Suprapubic skin (tissue), 4 donors: Measurements from ENCODE around the gene MS4A8. TPM values are rescaled to one million over a fixed set of nuclear protein-coding genes. Genes with fewer than 3 reads are reported as not detected.
"Not testable (repeated sequence)": the region's sequence is repeated elsewhere in the genome, so short reads cannot be mapped to it uniquely, and the experiment has no call there.

Source experiments
- DNase-seq, 2 donors: peaks; one replicate each; pipeline ENCODE4 v3.0.0-alpha.2; 2019; ENCODE audit warnings: low spot score in 2 of 2
- H3K27ac ChIP-seq: fragments of 200-600 bp; sonication (generic); one replicate; pipeline ENCODE4 v1.5.1; 2019
- H3K27me3 ChIP-seq: fragments of 200-600 bp; sonication (generic); one replicate; pipeline ENCODE4 v1.5.1; 2019
- H3K36me3 ChIP-seq: fragments of 200-600 bp; sonication (generic); one replicate; pipeline ENCODE4 v1.5.1; 2019
- H3K4me1 ChIP-seq: fragments of 200-600 bp; sonication (generic); one replicate; pipeline ENCODE4 v1.5.1; 2019
- H3K4me3 ChIP-seq: fragments of 200-600 bp; sonication (generic); one replicate; pipeline ENCODE4 v1.5.1; 2019; ENCODE audit warnings: mild to moderate bottlenecking
- H3K9me3 ChIP-seq: fragments of 200-600 bp; sonication (generic); one replicate; pipeline ENCODE4 v1.5.1; 2019
- CTCF ChIP-seq, 2 donors: fragments of 200-600 bp in 1 of 2; fragments of 450-650 bp in 1 of 2; sonication (generic) in 1 of 2; IDR thresholded peaks; one replicate each; pipeline ENCODE4 v1.5.1; 2016 to 2019; ENCODE audit warnings: antibody characterized with exemption in 2 of 2, mild to moderate bottlenecking in 1 of 2, moderate library complexity in 1 of 2
- EP300 ChIP-seq: sonication (generic); formaldehyde crosslinking; IDR thresholded peaks from one replicate; pipeline ENCODE4 v1.6.1; 2017; ENCODE audit warnings: antibody characterized with exemption
- POLR2A ChIP-seq, 2 donors: fragments of 450-650 bp; IDR thresholded peaks; one replicate each; pipeline ENCODE4 v1.6.1; 2017; ENCODE audit warnings: antibody characterized with exemption in 2 of 2, mild to moderate bottlenecking in 2 of 2, moderate library complexity in 2 of 2
- POLR2AphosphoS5 ChIP-seq, 3 donors: sonication (generic); formaldehyde crosslinking; IDR thresholded peaks; one replicate each; pipeline ENCODE4 v1.6.1; 2017; ENCODE audit warnings: antibody characterized with exemption in 3 of 3
- WGBS: methylation state at CpG from one replicate; pipeline ENCODE4 v1.1.5; 2018; 5-methylcytosine and 5-hydroxymethylcytosine counted together
- total RNA-seq, 4 donors: library from RNA; depleted of rRNA; stranded (reverse); fragments of >200 nt; gene quantifications; one replicate each; pipeline ENCODE4 v1.1.0, GENCODE V29; 2016

The MS4A8 gene
- total RNA-seq, 4 donors from 2014 or later, result not detected

DNA sequence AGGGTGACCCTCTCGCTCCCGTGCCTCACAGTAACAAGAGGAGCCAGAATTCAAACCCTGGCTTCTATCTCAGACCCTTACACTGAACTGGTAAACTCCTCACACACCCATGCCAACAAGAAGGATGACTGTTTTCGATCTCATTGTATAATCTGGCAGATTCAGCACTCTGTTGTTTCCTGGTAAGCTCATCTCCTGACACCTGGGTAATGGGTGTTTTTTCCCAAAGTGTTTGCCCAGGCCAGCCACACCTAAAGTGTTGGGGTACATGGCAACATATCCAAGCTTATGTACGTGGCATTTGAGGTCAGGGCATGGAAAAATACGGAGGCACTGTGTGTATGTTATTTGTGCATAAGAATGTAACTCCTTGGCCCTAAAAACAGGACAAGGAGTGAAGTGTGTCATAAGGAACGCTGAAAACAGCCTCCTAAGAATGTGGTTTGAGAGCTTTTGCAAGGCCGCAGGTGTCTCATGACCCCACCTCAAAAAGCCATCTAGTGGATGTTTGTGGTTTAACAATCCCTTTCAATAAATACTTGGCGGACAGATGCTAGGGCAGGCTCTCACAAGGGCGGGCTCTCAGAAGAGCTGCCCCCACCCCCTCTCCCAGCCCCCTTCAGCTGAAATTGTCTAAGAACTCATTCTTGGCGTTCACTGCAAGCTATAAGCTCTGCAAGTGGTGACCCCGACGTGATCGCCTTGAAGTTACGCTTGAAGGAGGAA is 57.1 kb downstream of the MS4A8 start, which contains the start of gene MS4A15:
TSS of gene MS4A15 (plus strand) at position 561 of the 726 bp plus-strand sequence. CDS start 6,867 bp downstream, outside the sequence.
- DNase-seq, result peak in 1 of 2 donors; percentile 32
- no peak within 1 kb of the TSS for H3K4me3 ChIP-seq

DNA sequence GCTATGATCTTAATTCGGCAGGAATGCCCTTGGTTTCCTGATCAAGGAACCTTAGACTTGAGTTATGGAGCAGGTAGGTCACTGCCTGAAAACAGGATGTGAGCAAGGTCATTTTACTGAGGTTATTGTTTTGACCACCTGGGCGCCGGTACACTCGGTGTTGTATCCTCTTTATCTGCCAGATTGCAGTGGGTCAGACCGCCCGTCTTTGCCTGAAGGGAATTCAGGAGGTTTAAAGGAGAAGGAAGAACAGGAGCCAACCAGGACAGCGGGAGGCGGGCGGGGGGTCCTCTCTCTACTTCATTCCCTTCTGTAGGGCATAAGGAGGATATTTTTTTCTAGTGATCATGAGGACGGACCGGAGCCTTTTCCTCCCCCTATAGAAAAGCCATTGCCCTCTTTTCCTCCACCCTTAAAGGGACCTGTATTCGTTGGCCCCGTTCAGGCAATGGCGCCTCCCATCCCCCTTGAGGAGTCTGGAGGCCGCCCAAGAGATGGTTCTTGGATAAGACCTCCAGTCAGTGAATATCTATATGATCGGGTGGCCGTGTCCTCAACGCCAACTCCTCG is 57.9 kb downstream of the MS4A8 start:
- Histone ChIP-seq H3K36me3 (no peaks in the 10 kb centered on the region), H3K27me3 (peaks cover 19% of the 10 kb centered on the region), H3K4me1 (no peaks in the 10 kb centered on the region), H3K9me3 (no peaks in the 10 kb centered on the region), H3K4me3 (no peak overlapping the region), H3K27ac (no peak overlapping the region)
- peak in 1 of 2 donors; percentile 68 for DNase-seq
- TF ChIP-seq CTCF (IDR thresholded peaks at IDR 0.05), result no peak
- TF ChIP-seq POLR2AphosphoS5 (IDR thresholded peaks at IDR 0.05), result no peak
- no peak for TF ChIP-seq EP300
- no peak for TF ChIP-seq POLR2A (IDR thresholded peaks at IDR 0.05)
- WGBS, result 95% methylated on average over 19 of the region's 19 CpGs

More for the DNA sequence above, 57.1 kb downstream of the MS4A8 start, which contains the start of gene MS4A15:
- no peak within 1 kb of the TSS for H3K27ac ChIP-seq
- H3K9me3 ChIP-seq, result no peaks in the 10 kb centered on the region
- TF ChIP-seq POLR2AphosphoS5 (IDR thresholded peaks at IDR 0.05) (no peak), EP300 (no peak), POLR2A (IDR thresholded peaks at IDR 0.05) (no peak), CTCF (IDR thresholded peaks at IDR 0.05) (no peak)
- peaks cover 19% of the 10 kb centered on the region for H3K27me3 ChIP-seq
- no peaks in the 10 kb centered on the region for H3K36me3 ChIP-seq
- no peaks in the 10 kb centered on the region for H3K4me1 ChIP-seq
- 64% methylated on average over 14 of the region's 14 CpGs for WGBS

DNA sequence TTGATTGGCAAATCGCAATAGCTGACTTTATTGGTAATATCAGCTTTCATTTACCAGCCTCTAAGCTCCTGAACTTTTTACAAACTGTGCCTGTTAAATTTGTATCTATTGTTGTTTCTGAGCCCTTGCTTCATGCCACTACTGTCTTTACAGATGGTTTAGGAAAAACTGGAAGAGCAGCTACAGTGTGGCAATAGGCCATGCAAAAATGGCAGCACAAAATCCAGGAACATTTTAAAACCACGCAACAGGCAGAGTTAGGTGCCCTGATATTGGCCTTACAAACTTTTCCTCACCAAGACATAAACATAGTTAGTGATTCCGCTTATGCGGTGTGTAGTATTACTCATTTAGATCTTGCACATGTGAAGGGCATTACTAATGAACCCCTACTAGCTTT is 59.3 kb downstream of the MS4A8 start:
- H3K36me3 ChIP-seq, H3K27ac ChIP-seq, H3K9me3 ChIP-seq, H3K4me1 ChIP-seq, DNase-seq, H3K4me3 ChIP-seq: not testable (repeated sequence)
- 90% methylated on average over 4 of the region's 4 CpGs for WGBS
- peaks cover 19% of the 10 kb centered on the region for H3K27me3 ChIP-seq

- peaks cover 15% of the 10 kb centered on the region for H3K27me3 ChIP-seq
- peak in 1 of 2 donors; percentile 63 for DNase-seq
- WGBS, result 65% methylated on average over 22 of the region's 22 CpGs
- H3K27ac ChIP-seq, H3K36me3 ChIP-seq, H3K4me3 ChIP-seq, H3K4me1 ChIP-seq, H3K9me3 ChIP-seq: not testable (repeated sequence)
These were observed 60.2 kb downstream of the MS4A8 start for GRCh38 chr11:60759438-60760225.

GRCh38 chr11:60761436-60762190 is 62.2 kb downstream of the MS4A8 start:
- no peak for TF ChIP-seq EP300
- TF ChIP-seq CTCF (IDR thresholded peaks at IDR 0.05), result no peak
- TF ChIP-seq POLR2AphosphoS5 (IDR thresholded peaks at IDR 0.05), result no peak
- TF ChIP-seq POLR2A (IDR thresholded peaks at IDR 0.05), result no peak
- H3K27me3 ChIP-seq, result peaks cover 28% of the 10 kb centered on the region
- H3K4me1 ChIP-seq, result no peaks in the 10 kb centered on the region
- WGBS, result 56% methylated on average over 4 of the region's 4 CpGs
- no peaks in the 10 kb centered on the region for H3K9me3 ChIP-seq
- H3K36me3 ChIP-seq, result no peaks in the 10 kb centered on the region
- peak in 1 of 2 donors; percentile 16 for DNase-seq
- no peak overlapping the region for H3K27ac ChIP-seq
- no peak overlapping the region for H3K4me3 ChIP-seq
